Measurements from ENCODE around the gene HPDL. TPM values are rescaled to one million over a fixed set of nuclear protein-coding genes. Genes with fewer than 3 reads are reported as not detected.

Gene HPDL
- total and polyA plus RNA-seq, 3 experiments from 2014 or later = 1.4 to 42.4 (median 41.5) TPM

- Mint-ChIP-seq H3K4me1 (peaks cover 22 to 33% (median 26%) of the 10 kb centered on the region in 3 donors), H3K9me3 (no peaks in the 10 kb centered on the region), H3K27ac (peak overlapping the region in 2 of 8 donors; percentile 17 to 49), H3K36me3 (peaks cover 0 to 56% (median 2%) of the 10 kb centered on the region in 3 donors), H3K27me3 (no peaks in the 10 kb centered on the region), H3K4me3 (peak overlapping the region in 1 of 7 donors; percentile 16)
- Histone ChIP-seq H3K4me1 (ENCODE audit: insufficient read depth, low read length) (peaks cover 27% of the 10 kb centered on the region), H3K27me3 (ENCODE audit: insufficient read depth, low read length, poor library complexity, severe bottlenecking) (no peaks in the 10 kb centered on the region), H3K36me3 (ENCODE audit: insufficient read depth, low read length) (peaks cover 27% of the 10 kb centered on the region), H3K4me3 (ENCODE audit: low read length) (no peak overlapping the region), H3K9me3 (ENCODE audit: low read length) (no peaks in the 10 kb centered on the region), H3K27ac (ENCODE audit: low read depth, low read length) (no peak overlapping the region)
- ChIA-PET CTCF (no interaction called here), POLR2A (no interaction called here)
- DNase-seq = no peak
Observed at GRCh38 chr1:45345014-45345413, 18.3 kb downstream of the HPDL start.

- H3K4me3 Mint-ChIP-seq = peak overlapping the region in 1 of 7 donors; percentile 37
- no peaks in the 10 kb centered on the region for H3K9me3 Mint-ChIP-seq
- Histone ChIP-seq H3K4me3 (ENCODE audit: low read length) (no peak overlapping the region), H3K36me3 (ENCODE audit: insufficient read depth, low read length) (peaks cover 27% of the 10 kb centered on the region), H3K27me3 (ENCODE audit: insufficient read depth, low read length, poor library complexity, severe bottlenecking) (no peaks in the 10 kb centered on the region), H3K4me1 (ENCODE audit: insufficient read depth, low read length) (peaks cover 15% of the 10 kb centered on the region), H3K9me3 (ENCODE audit: low read length) (no peaks in the 10 kb centered on the region), H3K27ac (ENCODE audit: low read depth, low read length) (no peak overlapping the region)
- peaks cover 9 to 20% (median 12%) of the 10 kb centered on the region in 3 donors for H3K4me1 Mint-ChIP-seq
- H3K36me3 Mint-ChIP-seq = peaks cover 0 to 52% (median 2%) of the 10 kb centered on the region in 3 donors
- POLR2A ChIA-PET = interaction anchor here (0.8 kb wide), 1 partner anchor 332 kb away, joined by 3 read pairs; no protein-coding TSS in a partner anchor
- no peak for DNase-seq
- H3K27ac Mint-ChIP-seq = peak overlapping the region in 2 of 8 donors; percentile 67 to 82
- CTCF ChIA-PET = interaction anchor here (1.5 kb wide), 1 partner anchor 43 kb away, joined by 4 read pairs; no protein-coding TSS in a partner anchor
- H3K27me3 Mint-ChIP-seq = no peaks in the 10 kb centered on the region
Observed at GRCh38 chr1:45346473-45346872, 19.8 kb downstream of the HPDL start.

DNA sequence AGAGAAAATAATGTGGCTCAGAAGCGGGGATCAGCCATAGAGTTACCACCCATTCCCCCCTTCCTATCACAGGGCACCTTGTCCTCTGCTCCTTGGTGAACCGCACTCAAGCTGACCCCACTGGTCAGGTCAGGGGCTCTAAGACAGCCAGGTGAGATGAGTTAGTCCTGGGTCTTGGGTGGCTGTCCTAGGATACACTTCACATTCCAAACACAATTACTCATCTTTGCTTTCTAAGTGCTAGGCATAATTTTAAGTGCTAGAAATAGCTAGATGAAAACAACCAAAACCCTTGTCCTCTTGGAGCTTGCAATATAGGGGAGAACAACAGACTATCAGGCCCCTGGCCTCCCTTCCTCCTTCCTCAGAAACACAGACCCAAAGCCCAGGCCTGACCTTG, 21.3 kb downstream of the HPDL start:
- no peak overlapping the region for H3K27ac ChIP-seq (ENCODE audit: low read depth, low read length)
- H3K4me1 ChIP-seq (ENCODE audit: insufficient read depth, low read length) = no peaks in the 10 kb centered on the region
- Mint-ChIP-seq H3K4me3 (no peak overlapping the region), H3K27me3 (no peaks in the 10 kb centered on the region), H3K36me3 (peaks cover 0 to 40% (median 4%) of the 10 kb centered on the region in 3 donors), H3K9me3 (no peaks in the 10 kb centered on the region), H3K4me1 (peaks cover 0 to 7% (median 0%) of the 10 kb centered on the region in 3 donors), H3K27ac (peak overlapping the region in 5 of 8 donors; percentile 3 to 66 (median 24))
- POLR2A ChIA-PET = no interaction called here
- peaks cover 13% of the 10 kb centered on the region for H3K36me3 ChIP-seq (ENCODE audit: insufficient read depth, low read length)
- DNase-seq = no peak
- no peaks in the 10 kb centered on the region for H3K9me3 ChIP-seq (ENCODE audit: low read length)
- no peaks in the 10 kb centered on the region for H3K27me3 ChIP-seq (ENCODE audit: insufficient read depth, low read length, poor library complexity, severe bottlenecking)
- CTCF ChIA-PET = interaction anchor here (0.7 to 1.6 kb wide), 4 partner anchors 9 to 146 kb away, joined by 3 to 6 read pairs (median 5); no protein-coding TSS in a partner anchor
- no peak overlapping the region for H3K4me3 ChIP-seq (ENCODE audit: low read length)

DNA sequence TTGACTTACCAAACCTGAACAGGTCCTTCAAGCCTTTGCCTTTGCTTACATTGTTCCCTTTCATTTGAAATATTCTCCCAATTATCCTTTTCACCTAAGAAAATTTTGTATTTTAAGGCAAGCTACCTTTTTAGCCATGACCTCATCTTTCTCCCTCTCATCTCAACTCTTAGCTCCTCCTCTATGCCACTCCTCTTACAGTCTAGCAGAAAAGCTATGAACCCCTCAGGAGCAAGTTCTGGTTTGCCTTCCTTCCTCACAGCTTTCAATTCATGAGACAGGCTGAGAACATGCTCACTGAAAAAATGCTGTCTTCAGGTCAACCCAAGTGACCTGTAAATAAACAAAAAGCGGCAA, 21.9 kb downstream of the HPDL start:
- POLR2A ChIA-PET = no interaction called here
- CTCF ChIA-PET = interaction anchor here (0.7 to 1.6 kb wide), 3 partner anchors 10 to 146 kb away, joined by 4 to 6 read pairs (median 6); no protein-coding TSS in a partner anchor
- no peak for DNase-seq
- no peaks in the 10 kb centered on the region for H3K9me3 ChIP-seq (ENCODE audit: low read length)
- H3K4me1 ChIP-seq (ENCODE audit: insufficient read depth, low read length) = no peaks in the 10 kb centered on the region
- peaks cover 0 to 5% (median 0%) of the 10 kb centered on the region in 3 donors for H3K4me1 Mint-ChIP-seq
- peak overlapping the region in 1 of 8 donors; percentile 45 for H3K27ac Mint-ChIP-seq
- H3K27me3 ChIP-seq (ENCODE audit: insufficient read depth, low read length, poor library complexity, severe bottlenecking) = no peaks in the 10 kb centered on the region
- H3K9me3 Mint-ChIP-seq = no peaks in the 10 kb centered on the region
- H3K4me3 Mint-ChIP-seq = no peak overlapping the region
- peaks cover 0 to 35% (median 1%) of the 10 kb centered on the region in 3 donors for H3K36me3 Mint-ChIP-seq
- H3K27me3 Mint-ChIP-seq = no peaks in the 10 kb centered on the region
- peaks cover 8% of the 10 kb centered on the region for H3K36me3 ChIP-seq (ENCODE audit: insufficient read depth, low read length)
- no peak overlapping the region for H3K27ac ChIP-seq (ENCODE audit: low read depth, low read length)
- no peak overlapping the region for H3K4me3 ChIP-seq (ENCODE audit: low read length)

DNA sequence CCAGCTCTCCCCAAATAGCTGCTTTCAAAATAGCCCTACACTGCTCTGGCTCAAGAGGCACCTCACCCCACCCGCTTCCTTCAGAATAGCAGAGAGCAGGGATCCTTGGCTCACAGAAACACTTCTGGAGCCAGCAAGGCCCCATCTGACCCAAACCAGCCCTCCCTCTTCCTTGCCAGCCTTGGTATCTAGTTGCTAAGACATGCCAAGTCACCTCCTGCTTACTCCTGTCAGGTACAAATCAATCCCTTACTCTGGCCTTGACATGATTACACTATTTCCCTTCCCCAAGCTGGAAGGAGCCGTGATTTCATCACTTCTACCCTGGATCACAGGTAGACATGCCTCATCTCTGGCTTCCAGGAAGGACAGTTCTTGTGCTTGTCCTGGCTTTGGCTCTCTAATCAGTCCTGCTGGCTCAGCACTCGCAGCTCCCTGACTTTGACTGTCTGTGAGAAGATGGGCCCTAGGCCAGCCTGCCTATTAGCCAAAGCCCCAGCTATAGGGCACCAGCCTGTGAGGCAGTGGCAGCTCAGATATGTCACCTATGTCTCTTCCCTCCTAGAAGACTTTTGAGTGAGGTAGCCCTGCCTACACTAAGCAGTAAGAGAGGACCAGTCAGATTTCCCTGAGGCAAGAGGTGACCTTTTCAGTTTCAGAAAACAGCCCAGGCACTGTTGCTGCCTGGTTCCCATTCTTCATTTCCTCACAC, 22.4 kb downstream of the HPDL start:
- H3K27me3 Mint-ChIP-seq = no peaks in the 10 kb centered on the region
- Histone ChIP-seq H3K27me3 (ENCODE audit: insufficient read depth, low read length, poor library complexity, severe bottlenecking) (no peaks in the 10 kb centered on the region), H3K27ac (ENCODE audit: low read depth, low read length) (no peak overlapping the region), H3K9me3 (ENCODE audit: low read length) (no peaks in the 10 kb centered on the region), H3K4me1 (ENCODE audit: insufficient read depth, low read length) (no peaks in the 10 kb centered on the region), H3K4me3 (ENCODE audit: low read length) (no peak overlapping the region), H3K36me3 (ENCODE audit: insufficient read depth, low read length) (peaks cover 2% of the 10 kb centered on the region)
- peak overlapping the region in 4 of 8 donors; percentile 41 to 51 (median 44) for H3K27ac Mint-ChIP-seq
- DNase-seq = no peak
- peaks cover 0 to 3% (median 0%) of the 10 kb centered on the region in 3 donors for H3K4me1 Mint-ChIP-seq
- POLR2A ChIA-PET = no interaction called here
- CTCF ChIA-PET = interaction anchor here (1.3 kb wide), 1 partner anchor 145 kb away, joined by 4 read pairs; no protein-coding TSS in a partner anchor
- no peak overlapping the region for H3K4me3 Mint-ChIP-seq
- H3K9me3 Mint-ChIP-seq = no peaks in the 10 kb centered on the region
- H3K36me3 Mint-ChIP-seq = peaks cover 0 to 29% (median 1%) of the 10 kb centered on the region in 3 donors

GRCh38 chr1:45351508-45351907, 24.8 kb downstream of the HPDL start:
- Mint-ChIP-seq H3K4me1 (no peaks in the 10 kb centered on the region), H3K9me3 (no peaks in the 10 kb centered on the region), H3K27me3 (no peaks in the 10 kb centered on the region), H3K27ac (no peak overlapping the region), H3K4me3 (no peak overlapping the region), H3K36me3 (peaks cover 0 to 8% (median 1%) of the 10 kb centered on the region in 3 donors)
- Histone ChIP-seq H3K4me1 (ENCODE audit: insufficient read depth, low read length) (no peaks in the 10 kb centered on the region), H3K36me3 (ENCODE audit: insufficient read depth, low read length) (no peaks in the 10 kb centered on the region), H3K9me3 (ENCODE audit: low read length) (no peaks in the 10 kb centered on the region), H3K27me3 (ENCODE audit: insufficient read depth, low read length, poor library complexity, severe bottlenecking) (no peaks in the 10 kb centered on the region), H3K4me3 (ENCODE audit: low read length) (no peak overlapping the region), H3K27ac (ENCODE audit: low read depth, low read length) (no peak overlapping the region)
- no peak for DNase-seq
- ChIA-PET POLR2A (no interaction called here), CTCF (no interaction called here)

DNA sequence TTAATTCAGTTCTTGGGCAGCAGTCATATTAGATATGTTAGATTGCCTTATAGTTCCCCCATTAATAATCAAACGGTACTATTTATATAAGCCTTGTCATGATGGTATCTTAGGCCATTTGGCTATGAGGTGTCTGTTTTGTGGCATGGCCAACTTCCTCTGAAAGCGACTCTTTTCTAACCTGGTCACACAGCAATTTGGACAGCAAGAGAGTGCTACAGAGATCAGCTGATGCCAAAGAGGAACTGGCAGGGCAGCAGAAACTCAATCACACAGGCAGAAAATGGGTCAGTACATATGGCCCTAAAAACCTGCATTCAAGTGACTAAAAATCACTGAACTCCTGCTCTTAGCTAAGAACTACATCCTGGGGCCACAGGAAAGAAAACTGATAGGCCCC, 27.0 kb downstream of the HPDL start:
- Histone ChIP-seq H3K27ac (ENCODE audit: low read depth, low read length) (no peak overlapping the region), H3K4me1 (ENCODE audit: insufficient read depth, low read length) (no peaks in the 10 kb centered on the region), H3K27me3 (ENCODE audit: insufficient read depth, low read length, poor library complexity, severe bottlenecking) (no peaks in the 10 kb centered on the region), H3K9me3 (ENCODE audit: low read length) (no peaks in the 10 kb centered on the region), H3K4me3 (ENCODE audit: low read length) (no peak overlapping the region), H3K36me3 (ENCODE audit: insufficient read depth, low read length) (no peaks in the 10 kb centered on the region)
- POLR2A ChIA-PET = no interaction called here
- Mint-ChIP-seq H3K36me3 (peaks cover 0 to 4% (median 3%) of the 10 kb centered on the region in 3 donors), H3K27me3 (no peaks in the 10 kb centered on the region), H3K9me3 (no peaks in the 10 kb centered on the region), H3K4me3 (no peak overlapping the region), H3K4me1 (no peaks in the 10 kb centered on the region), H3K27ac (no peak overlapping the region)
- no peak for DNase-seq
- CTCF ChIA-PET = no interaction called here

GRCh38 chr1:45354838-45355237, 28.1 kb downstream of the HPDL start:
- H3K27ac Mint-ChIP-seq = no peak overlapping the region
- no peak for DNase-seq
- Histone ChIP-seq H3K4me1 (ENCODE audit: insufficient read depth, low read length) (no peaks in the 10 kb centered on the region), H3K27ac (ENCODE audit: low read depth, low read length) (no peak overlapping the region), H3K4me3 (ENCODE audit: low read length) (no peak overlapping the region), H3K9me3 (ENCODE audit: low read length) (no peaks in the 10 kb centered on the region), H3K27me3 (ENCODE audit: insufficient read depth, low read length, poor library complexity, severe bottlenecking) (no peaks in the 10 kb centered on the region), H3K36me3 (ENCODE audit: insufficient read depth, low read length) (no peaks in the 10 kb centered on the region)
- H3K36me3 Mint-ChIP-seq = peaks cover 0 to 4% (median 3%) of the 10 kb centered on the region in 3 donors
- no peaks in the 10 kb centered on the region for H3K9me3 Mint-ChIP-seq
- CTCF ChIA-PET = interaction anchor here (1.2 kb wide), 1 partner anchor 138 kb away, joined by 3 read pairs; no protein-coding TSS in a partner anchor
- H3K4me3 Mint-ChIP-seq = no peak overlapping the region
- H3K4me1 Mint-ChIP-seq = peaks cover under 1 to 2% (median 1%) of the 10 kb centered on the region in 3 donors
- POLR2A ChIA-PET = no interaction called here
- H3K27me3 Mint-ChIP-seq = no peaks in the 10 kb centered on the region
